ENCODE measurements around the gene PKP4.

DNA sequence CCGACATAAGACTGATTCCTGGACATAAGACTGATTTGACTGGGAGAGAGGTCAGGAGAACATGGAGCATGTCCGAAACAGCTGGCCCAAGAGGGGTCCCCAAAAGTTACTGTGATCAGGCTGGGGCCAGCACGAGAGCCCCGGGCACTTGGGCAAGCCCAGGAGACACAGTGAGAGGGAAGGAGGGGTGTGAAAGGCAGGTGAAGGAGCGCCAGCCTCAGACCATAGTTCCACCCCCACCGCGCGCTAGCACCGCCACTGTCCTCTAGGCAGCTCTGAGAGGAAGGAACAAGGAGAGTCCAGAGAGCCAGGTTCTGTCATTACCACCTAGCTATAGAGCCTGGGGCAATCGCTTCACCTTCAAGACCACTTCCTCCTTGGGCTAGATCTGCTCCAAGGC is 260.2 kb downstream of the PKP4 start:
- TF ChIP-seq POLR2AphosphoS5 (IDR thresholded peaks at IDR 0.05; ENCODE audit: low read depth, low read length) = no peak
- TF ChIP-seq POLR2A (IDR thresholded peaks at IDR 0.05; ENCODE audit: low read depth, low read length) = no peak
- TF ChIP-seq SPI1 (IDR thresholded peaks at IDR 0.05; ENCODE audit: low read depth, low read length) = no peak
- no peak for TF ChIP-seq PAX5 (IDR thresholded peaks at IDR 0.05; ENCODE audit: insufficient read depth, low read length, severe bottlenecking)
- TF ChIP-seq TAF1 (IDR thresholded peaks at IDR 0.05; ENCODE audit: low read depth, low read length) = no peak

Measured in GM12891 (cell line).